GM12865 (cell line): Measurements from ENCODE around the gene TANGO6.

ENCODE experiments used
- DNase-seq: peaks from one replicate; pipeline ENCODE4 v3.0.0; 2010; ENCODE audit warnings: low read depth
- H3K4me3 ChIP-seq: 2 replicates; pipeline ENCODE4 v1.5.1; 2011; ENCODE audit warnings: mild to moderate bottlenecking, low read depth, low read length, control low read depth
- CTCF ChIP-seq: IDR thresholded peaks from 2 replicates; pipeline ENCODE4 v1.5.1; 2011; ENCODE audit warnings: low read length, control low read depth, low read depth, inconsistent platforms; ENCODE audit not compliant: insufficient read depth; ENCODE audit errors: missing control alignments

The TANGO6 gene

GRCh38 chr16:69088684-69089083 is 245.4 kb downstream of the TANGO6 start:
- no peak for TF ChIP-seq CTCF
- no peak for DNase-seq
- no peak overlapping the region for H3K4me3 ChIP-seq

- no peak overlapping the region for H3K4me3 ChIP-seq
- peak; percentile 82 for DNase-seq
- no peak for TF ChIP-seq CTCF
Observed at GRCh38 chr16:69089091-69089910, 246.0 kb downstream of the TANGO6 start.

- no peak for TF ChIP-seq CTCF
- DNase-seq, result no peak
- H3K4me3 ChIP-seq, result no peak overlapping the region
Observed at GRCh38 chr16:69093974-69094373, 250.6 kb downstream of the TANGO6 start.

- no peak overlapping the region for H3K4me3 ChIP-seq
- no peak for DNase-seq
- no peak for TF ChIP-seq CTCF
Observed at GRCh38 chr16:69094501-69094900, 251.2 kb downstream of the TANGO6 start.

GRCh38 chr16:69095193-69095592 is 251.9 kb downstream of the TANGO6 start:
- no peak overlapping the region for H3K4me3 ChIP-seq
- TF ChIP-seq CTCF, result no peak
- DNase-seq, result no peak

GRCh38 chr16:69100071-69100691 is 256.9 kb downstream of the TANGO6 start:
- no peak for DNase-seq
- no peak overlapping the region for H3K4me3 ChIP-seq
- no peak for TF ChIP-seq CTCF
